Muscle of leg (tissue), 11 donors: ENCODE data around the gene LGALS1. TPM values are rescaled to one million over a fixed set of nuclear protein-coding genes. Genes with fewer than 3 reads are reported as not detected.
"Not testable (repeated sequence)": the region's sequence is repeated elsewhere in the genome, so short reads cannot be mapped to it uniquely, and the experiment has no call there.

Experiments
- DNase-seq: peaks from one replicate; pipeline ENCODE4 v3.0.0; 2013
- H3K27ac ChIP-seq: one replicate; pipeline ENCODE4 v1.5.1; 2013; ENCODE audit warnings: mild to moderate bottlenecking, low read length, control low read depth
- H3K27me3 ChIP-seq: one replicate; pipeline ENCODE4 v1.6.1; 2013; ENCODE audit warnings: low read length; ENCODE audit not compliant: control insufficient read depth, insufficient read depth
- H3K36me3 ChIP-seq: one replicate; pipeline ENCODE4 v1.6.1; 2013; ENCODE audit warnings: low read length; ENCODE audit not compliant: control insufficient read depth, insufficient read depth
- H3K4me1 ChIP-seq: one replicate; pipeline ENCODE4 v1.6.1; 2013; ENCODE audit warnings: low read length; ENCODE audit not compliant: control insufficient read depth, insufficient read depth
- H3K4me3 ChIP-seq: one replicate; pipeline ENCODE4 v1.5.1; 2013; ENCODE audit warnings: low read length, control low read depth
- H3K9me3 ChIP-seq: replicated peaks from 2 replicates; pipeline ENCODE4 v1.6.1; 2013; ENCODE audit warnings: low read depth, low read length; ENCODE audit not compliant: control insufficient read depth
- WGBS: methylation state at CpG from one replicate; pipeline ENCODE4 v1.1.5; 2013; ENCODE audit warnings: missing lambda C conversion rate; ENCODE audit not compliant: insufficient coverage; 5-methylcytosine and 5-hydroxymethylcytosine counted together
- polyA plus RNA-seq, 8 donors: library from polyadenylated mRNA; unstranded; fragments of 120-200 nt; gene quantifications; one replicate each; pipeline versions ENCODE4 v1.2.1 to v1.2.3, GENCODE V29; 2013; ENCODE audit warnings: inconsistent platforms in 1 of 8, low replicate concordance in 1 of 8; ENCODE audit not compliant: insufficient read length in 8 of 8, insufficient read depth in 1 of 8
- total RNA-seq: library from RNA; stranded (reverse); fragments of 120-200 nt; gene quantifications from one replicate; pipeline ENCODE4 v1.2.4, GENCODE V29; 2013

The LGALS1 gene
- total and polyA plus RNA-seq, 9 donors, result 1,526 to 2,864 (median 2,103) TPM

- no peak overlapping the region for H3K4me3 ChIP-seq
- H3K27ac ChIP-seq, result no peak overlapping the region
- no peaks in the 10 kb centered on the region for H3K27me3 ChIP-seq
- no peaks in the 10 kb centered on the region for H3K9me3 ChIP-seq
- WGBS, result 94% methylated on average over 11 of the region's 17 CpGs
- peaks cover 8% of the 10 kb centered on the region for H3K4me1 ChIP-seq
- DNase-seq, result no peak
- H3K36me3 ChIP-seq, result peaks cover 31% of the 10 kb centered on the region
Measured at GRCh38 chr22:37650463-37651136, 24.8 kb upstream of the LGALS1 start.

GRCh38 chr22:37654563-37655251, 20.7 kb upstream of the LGALS1 start:
- 81% methylated on average over 11 of the region's 14 CpGs for WGBS
- peaks cover 13% of the 10 kb centered on the region for H3K36me3 ChIP-seq
- no peak overlapping the region for H3K27ac ChIP-seq

GRCh38 chr22:37655252-37655563, 20.2 kb upstream of the LGALS1 start:
- no peaks in the 10 kb centered on the region for H3K27me3 ChIP-seq
- peaks cover 11% of the 10 kb centered on the region for H3K36me3 ChIP-seq
- no peaks in the 10 kb centered on the region for H3K9me3 ChIP-seq
- 76% methylated on average over 2 of the region's 17 CpGs for WGBS
- H3K4me1 ChIP-seq, result peaks cover 27% of the 10 kb centered on the region
- no peak overlapping the region for H3K4me3 ChIP-seq
- no peak overlapping the region for H3K27ac ChIP-seq
- DNase-seq, result no peak

More at GRCh38 chr22:37654563-37655251, 20.7 kb upstream of the LGALS1 start:
- H3K9me3 ChIP-seq, result no peaks in the 10 kb centered on the region
- H3K4me1 ChIP-seq, result peaks cover 22% of the 10 kb centered on the region
- no peaks in the 10 kb centered on the region for H3K27me3 ChIP-seq
- DNase-seq, result no peak
- no peak overlapping the region for H3K4me3 ChIP-seq

- not testable (repeated sequence) for DNase-seq, H3K9me3 ChIP-seq, H3K36me3 ChIP-seq, H3K27me3 ChIP-seq, H3K4me3 ChIP-seq
- peak overlapping the region; percentile 65 for H3K27ac ChIP-seq
- WGBS, result 87% methylated on average over 2 of the region's 4 CpGs
- H3K4me1 ChIP-seq, result peaks cover 41% of the 10 kb centered on the region
Measured at GRCh38 chr22:37656583-37656982, 18.9 kb upstream of the LGALS1 start.

GRCh38 chr22:37657590-37658132, 17.8 kb upstream of the LGALS1 start:
- Histone ChIP-seq H3K4me3 (peak overlapping the region; percentile 64), H3K27ac (peak overlapping the region; percentile 97), H3K27me3 (no peaks in the 10 kb centered on the region), H3K4me1 (peaks cover 48% of the 10 kb centered on the region), H3K36me3 (peaks cover 6% of the 10 kb centered on the region), H3K9me3 (no peaks in the 10 kb centered on the region)
- DNase-seq, result no peak
- 0% methylated on average over 1 of the region's 6 CpGs for WGBS

- Histone ChIP-seq H3K4me3 (peak within 1 kb of the TSS; percentile 64), H3K9me3 (no peaks in the 10 kb centered on the region), H3K27me3 (no peaks in the 10 kb centered on the region), H3K36me3 (peaks cover 2% of the 10 kb centered on the region), H3K27ac (peak within 1 kb of the TSS; percentile 97), H3K4me1 (peaks cover 51% of the 10 kb centered on the region)
- DNase-seq, result peak; percentile 100
- under 1% methylated on average over 99 of the region's 101 CpGs for WGBS
Measured at GRCh38 chr22:37658133-37659065, 17.0 kb upstream of the LGALS1 start, which contains the start of gene PDXP. Gene PDXP (plus strand): TSS chr22:37658723. CDS start chr22:37658783, 60 bp downstream.

GRCh38 chr22:37659066-37659896, 16.2 kb upstream of the LGALS1 start:
- Histone ChIP-seq H3K27me3 (no peaks in the 10 kb centered on the region), H3K9me3 (no peaks in the 10 kb centered on the region), H3K27ac (no peak overlapping the region), H3K4me1 (peaks cover 57% of the 10 kb centered on the region), H3K4me3 (peak overlapping the region; percentile 64), H3K36me3 (peaks cover 2% of the 10 kb centered on the region)
- 2% methylated on average over 61 of the region's 68 CpGs for WGBS
- DNase-seq, result no peak

- Histone ChIP-seq H3K4me1 (peaks cover 64% of the 10 kb centered on the region), H3K27me3 (no peaks in the 10 kb centered on the region), H3K4me3 (peak overlapping the region; percentile 64), H3K27ac (peak overlapping the region; percentile 86), H3K9me3 (no peaks in the 10 kb centered on the region), H3K36me3 (peaks cover 4% of the 10 kb centered on the region)
- DNase-seq, result no peak
- 73% methylated on average over 14 of the region's 14 CpGs for WGBS
Measured at GRCh38 chr22:37659897-37660708, 15.3 kb upstream of the LGALS1 start.

GRCh38 chr22:37660709-37661045, 14.8 kb upstream of the LGALS1 start:
- Histone ChIP-seq H3K36me3 (peaks cover 9% of the 10 kb centered on the region), H3K27me3 (no peaks in the 10 kb centered on the region), H3K27ac (peak overlapping the region; percentile 86), H3K4me1 (peaks cover 64% of the 10 kb centered on the region), H3K9me3 (no peaks in the 10 kb centered on the region), H3K4me3 (no peak overlapping the region)
- DNase-seq, result no peak
- WGBS, result 71% methylated on average over 1 of the region's 2 CpGs
